22Rv1 (cell line): ENCODE results near the gene GPR173.

Experiments
- ZFX ChIP-seq: fragments of 450-650 bp; IDR thresholded peaks from 2 replicates; pipeline ENCODE4 v1.6.1; 2017; ENCODE audit warnings: antibody characterized with exemption, borderline replicate concordance
- TF ChIP-seq, protein P1 (sequence below): fragments of 450-650 bp; IDR thresholded peaks from 2 replicates; pipeline ENCODE4 v1.5.1; 2017; ENCODE audit warnings: mild to moderate bottlenecking

DNA sequence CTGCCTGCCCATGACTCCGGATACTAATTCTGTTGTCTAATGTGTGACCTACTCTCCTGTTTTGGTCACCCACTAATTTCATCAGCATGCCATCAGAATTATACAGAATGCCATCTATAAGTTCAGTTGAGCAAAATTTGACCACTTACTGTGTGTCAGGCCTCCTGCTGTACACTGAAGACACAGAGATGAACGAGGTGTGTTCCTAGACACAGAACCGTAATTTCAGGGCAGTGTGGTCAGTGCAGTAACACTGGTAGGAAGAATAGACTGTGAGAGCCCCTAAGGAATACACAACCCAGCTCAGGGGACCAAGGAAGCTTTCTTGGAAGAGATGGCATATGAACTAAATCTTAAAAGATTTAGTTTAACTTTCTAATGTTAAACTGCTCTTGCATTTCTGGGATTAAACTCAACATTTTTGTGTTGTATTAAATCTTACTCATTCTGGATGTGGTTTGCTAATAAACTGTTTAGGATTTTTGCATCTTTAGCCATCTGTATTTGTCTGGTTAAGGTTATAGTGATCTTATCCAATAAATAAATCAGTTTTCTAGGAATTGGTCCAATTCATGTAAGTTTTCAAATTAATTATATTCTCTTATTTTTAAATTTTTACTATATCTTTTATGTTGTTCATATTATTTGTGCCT is 79.6 kb downstream of the GPR173 start:
- TF ChIP-seq, protein P1, sequence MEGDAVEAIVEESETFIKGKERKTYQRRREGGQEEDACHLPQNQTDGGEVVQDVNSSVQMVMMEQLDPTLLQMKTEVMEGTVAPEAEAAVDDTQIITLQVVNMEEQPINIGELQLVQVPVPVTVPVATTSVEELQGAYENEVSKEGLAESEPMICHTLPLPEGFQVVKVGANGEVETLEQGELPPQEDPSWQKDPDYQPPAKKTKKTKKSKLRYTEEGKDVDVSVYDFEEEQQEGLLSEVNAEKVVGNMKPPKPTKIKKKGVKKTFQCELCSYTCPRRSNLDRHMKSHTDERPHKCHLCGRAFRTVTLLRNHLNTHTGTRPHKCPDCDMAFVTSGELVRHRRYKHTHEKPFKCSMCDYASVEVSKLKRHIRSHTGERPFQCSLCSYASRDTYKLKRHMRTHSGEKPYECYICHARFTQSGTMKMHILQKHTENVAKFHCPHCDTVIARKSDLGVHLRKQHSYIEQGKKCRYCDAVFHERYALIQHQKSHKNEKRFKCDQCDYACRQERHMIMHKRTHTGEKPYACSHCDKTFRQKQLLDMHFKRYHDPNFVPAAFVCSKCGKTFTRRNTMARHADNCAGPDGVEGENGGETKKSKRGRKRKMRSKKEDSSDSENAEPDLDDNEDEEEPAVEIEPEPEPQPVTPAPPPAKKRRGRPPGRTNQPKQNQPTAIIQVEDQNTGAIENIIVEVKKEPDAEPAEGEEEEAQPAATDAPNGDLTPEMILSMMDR: no peak
- no peak for TF ChIP-seq ZFX
